ENCODE results near the gene MRM2. TPM values are rescaled to one million over a fixed set of nuclear protein-coding genes. Genes with fewer than 3 reads are reported as not detected.
"Not testable (repeated sequence)": the region's sequence is repeated elsewhere in the genome, so short reads cannot be mapped to it uniquely, and the experiment has no call there.

The MRM2 gene
- total RNA-seq, 2 experiments from 2014 or later = 3.6 to 3.7 TPM

GRCh38 chr7:2270495-2270894 lies 28.5 kb upstream of the MRM2 start:
- Mint-ChIP-seq H3K9me3 (no peaks in the 10 kb centered on the region), H3K36me3 (ENCODE audit: low read depth) (peaks cover 12% of the 10 kb centered on the region), H3K4me1 (ENCODE audit: low read depth) (no peaks in the 10 kb centered on the region), H3K27me3 (no peaks in the 10 kb centered on the region), H3K27ac (no peak overlapping the region), H3K4me3 (no peak overlapping the region)
- DNase-seq (no peak), ATAC-seq (ENCODE audit: poor library complexity) (no peak)
- H3K4me1 ChIP-seq (ENCODE audit: insufficient read depth, low read length) = no peaks in the 10 kb centered on the region
- H3K4me3 ChIP-seq (ENCODE audit: low read length) = no peak overlapping the region
- POLR2A ChIA-PET = no interaction called here
- no peaks in the 10 kb centered on the region for H3K9me3 ChIP-seq (ENCODE audit: control insufficient read depth in 1 of 2, insufficient read depth in 1 of 2, low read length in 2 of 2)
- H3K27me3 ChIP-seq (ENCODE audit: control insufficient read depth in 1 of 2, insufficient read depth in 2 of 2, low read length in 2 of 2) = no peaks in the 10 kb centered on the region
- peaks cover 5% of the 10 kb centered on the region for H3K36me3 ChIP-seq (ENCODE audit: insufficient read depth, low read length)
- CTCF ChIA-PET = no interaction called here
- H3K27ac ChIP-seq (ENCODE audit: low read depth in 1 of 2, low read length in 2 of 2) = no peak overlapping the region
- no peak for TF ChIP-seq CTCF (IDR thresholded peaks at IDR 0.05)
- intact Hi-C loops (cut with DNase I, micrococcal nuclease) = no loop called here

GRCh38 chr7:2269991-2270460 lies 28.0 kb upstream of the MRM2 start:
- H3K36me3 Mint-ChIP-seq (ENCODE audit: low read depth) = peaks cover 12% of the 10 kb centered on the region
- Histone ChIP-seq H3K4me3 (ENCODE audit: low read length) (no peak overlapping the region), H3K36me3 (ENCODE audit: insufficient read depth, low read length) (peaks cover 5% of the 10 kb centered on the region), H3K27ac (ENCODE audit: low read depth in 1 of 2, low read length in 2 of 2) (no peak overlapping the region), H3K4me1 (ENCODE audit: insufficient read depth, low read length) (no peaks in the 10 kb centered on the region), H3K27me3 (ENCODE audit: control insufficient read depth in 1 of 2, insufficient read depth in 2 of 2, low read length in 2 of 2) (no peaks in the 10 kb centered on the region), H3K9me3 (ENCODE audit: control insufficient read depth in 1 of 2, insufficient read depth in 1 of 2, low read length in 2 of 2) (no peaks in the 10 kb centered on the region)
- intact Hi-C loops (cut with DNase I, micrococcal nuclease) = no loop called here
- ChIA-PET POLR2A (no interaction called here), CTCF (no interaction called here)
- no peak overlapping the region for H3K27ac Mint-ChIP-seq
- H3K9me3 Mint-ChIP-seq = no peaks in the 10 kb centered on the region
- no peaks in the 10 kb centered on the region for H3K4me1 Mint-ChIP-seq (ENCODE audit: low read depth)
- no peak for DNase-seq
- no peak overlapping the region for H3K4me3 Mint-ChIP-seq
- TF ChIP-seq CTCF (IDR thresholded peaks at IDR 0.05) = no peak
- no peaks in the 10 kb centered on the region for H3K27me3 Mint-ChIP-seq
- no peak for ATAC-seq (ENCODE audit: poor library complexity)

- H3K36me3 ChIP-seq (ENCODE audit: insufficient read depth, low read length); H3K27me3 Mint-ChIP-seq; DNase-seq; ATAC-seq (ENCODE audit: poor library complexity); H3K4me3 ChIP-seq (ENCODE audit: low read length); H3K4me1 Mint-ChIP-seq (ENCODE audit: low read depth); H3K27ac Mint-ChIP-seq; H3K4me1 ChIP-seq (ENCODE audit: insufficient read depth, low read length); CTCF ChIA-PET; H3K4me3 Mint-ChIP-seq; H3K9me3 Mint-ChIP-seq; H3K27me3 ChIP-seq (ENCODE audit: control insufficient read depth in 1 of 2, insufficient read depth in 2 of 2, low read length in 2 of 2); H3K9me3 ChIP-seq (ENCODE audit: control insufficient read depth in 1 of 2, insufficient read depth in 1 of 2, low read length in 2 of 2); intact Hi-C loops (cut with DNase I, micrococcal nuclease); POLR2A ChIA-PET; H3K27ac ChIP-seq (ENCODE audit: low read depth in 1 of 2, low read length in 2 of 2): not testable (repeated sequence)
- H3K36me3 Mint-ChIP-seq (ENCODE audit: low read depth) = peaks cover 12% of the 10 kb centered on the region
Observed at GRCh38 chr7:2269089-2269990, 27.3 kb upstream of the MRM2 start.

Measured in CD4-positive, alpha-beta T cell (primary cell).